HCT116 (cell line): ENCODE measurements around the gene EFR3B. TPM values are rescaled to one million over a fixed set of nuclear protein-coding genes. Genes with fewer than 3 reads are reported as not detected.
"Not testable (repeated sequence)": the region's sequence is repeated elsewhere in the genome, so short reads cannot be mapped to it uniquely, and the experiment has no call there.

Experiments used
- ATAC-seq: fragments of 200-7000 bp; cut with Tn5 transposase; 2 replicates; pipeline ENCODE4 v1.9.1; 2020; ENCODE audit warnings: mild to moderate bottlenecking, moderate library complexity
- BruUV-seq: library from RNA; stranded (reverse); fragments of 400-500 nt; replicated peaks from 2 replicates; lab custom pipeline; 2021; lab: Mats Ljungman, UMichigan
- CTCF ChIA-PET: fragments of 300-600 bp; sonication (Branson Sonifier 250); formaldehyde crosslinking; loops from one replicate; lab custom pipeline; 2021; ENCODE audit warnings: antibody characterized with exemption; lab: Charles Lee
- POLR2A ChIA-PET: fragments of 300-600, 350-600 bp; sonication (Branson Sonifier 250); formaldehyde crosslinking; loops from one replicate; lab custom pipeline; 2021; ENCODE audit warnings: antibody characterized with exemption; lab: Charles Lee
- RAD21 ChIA-PET, 2 experiments: fragments of 300-600 bp; sonication (Branson Sonifier 250); formaldehyde crosslinking; loops; one replicate each; lab custom pipeline; 2023; ENCODE audit warnings: low total read pairs in 2 of 2; ENCODE audit not compliant: uncharacterized antibody in 2 of 2, unreplicated experiment in 2 of 2, low non-redundant PET in 1 of 2; lab: Charles Lee
- DNase-seq: peaks from one replicate; pipeline ENCODE4 v3.0.0-alpha.2; 2010; ENCODE audit warnings: low read depth, low spot score
- H2AFZ ChIP-seq: fragments of 200-600 bp; shearing (Covaris generic), sonication (generic); 2 replicates; pipeline ENCODE4 v1.6.1; 2017; ENCODE audit warnings: low read depth, mixed run types, mixed read lengths, antibody characterized with exemption, low read length; ENCODE audit not compliant: poor library complexity, severe bottlenecking
- H3K27ac ChIP-seq: 2 replicates; pipeline ENCODE4 v1.5.1; 2012; ENCODE audit warnings: low read depth, low read length
- H3K27me3 ChIP-seq: fragments of 200-600 bp; sonication (generic); 2 replicates; pipeline ENCODE4 v1.6.1; 2016; ENCODE audit warnings: mixed run types, low read length, mixed read lengths; ENCODE audit not compliant: insufficient read depth
- H3K36me3 ChIP-seq, 2 experiments: fragments of 200-500 bp in 1 of 2; fragments of 200-600 bp in 1 of 2; sonication (Bioruptor generic) in 1 of 2; sonication (generic) in 1 of 2; 2 replicates each; pipeline versions ENCODE4 v1.5.1 to v1.6.1; 2014 to 2016; ENCODE audit warnings: low read length in 2 of 2, inconsistent platforms in 1 of 2, mixed read lengths in 1 of 2, mixed run types in 1 of 2; ENCODE audit not compliant: insufficient read depth in 2 of 2, control insufficient read depth in 1 of 2
- H3K4me1 ChIP-seq, 2 experiments: fragments of 200-600 bp in 1 of 2; sonication (generic) in 1 of 2; 2 replicates each; pipeline versions ENCODE4 v1.5.1 to v1.6.1; 2012 to 2017; ENCODE audit warnings: low read length in 2 of 2, inconsistent platforms in 1 of 2, mild to moderate bottlenecking in 1 of 2, mixed read lengths in 1 of 2, mixed run types in 1 of 2, moderate library complexity in 1 of 2; ENCODE audit not compliant: insufficient read depth in 2 of 2, control insufficient read depth in 1 of 2
- H3K4me2 ChIP-seq: fragments of 200-600 bp; sonication (generic); 2 replicates; pipeline ENCODE4 v1.6.1; 2017; ENCODE audit warnings: mixed run types, low read length, mixed read lengths
- H3K4me3 ChIP-seq, 2 experiments: fragments of 200-600 bp in 1 of 2; sonication (generic) in 1 of 2; replicated peaks in 1 of 2; 2 replicates each; pipeline ENCODE4 v1.5.1; 2011 to 2016; ENCODE audit warnings: low read length in 2 of 2, control low read depth in 1 of 2, low read depth in 1 of 2, mild to moderate bottlenecking in 1 of 2, mixed read lengths in 1 of 2, mixed run types in 1 of 2
- H3K79me2 ChIP-seq: fragments of 200-600 bp; sonication (generic); 2 replicates; pipeline ENCODE4 v1.6.1; 2017; ENCODE audit warnings: mild to moderate bottlenecking, mixed run types, low read length, moderate library complexity, mixed read lengths; ENCODE audit not compliant: insufficient read depth
- H3K9ac ChIP-seq: fragments of 200-600 bp; sonication (generic); 2 replicates; pipeline ENCODE4 v1.6.1; 2016; ENCODE audit warnings: low read length, mixed read lengths
- H3K9me2 ChIP-seq: fragments of 200-600 bp; sonication (generic), shearing (Covaris generic); 2 replicates; pipeline ENCODE4 v1.6.1; 2017; ENCODE audit warnings: mixed run types, mild to moderate bottlenecking, moderate library complexity; ENCODE audit not compliant: insufficient read depth
- H3K9me3 ChIP-seq, 2 experiments: fragments of 200-500 bp in 1 of 2; fragments of 200-600 bp in 1 of 2; sonication (Bioruptor generic) in 1 of 2; sonication (generic) in 1 of 2; 2 replicates each; pipeline ENCODE4 v1.6.1; 2014 to 2017; ENCODE audit warnings: low read length in 2 of 2, mixed read lengths in 2 of 2, inconsistent platforms in 1 of 2, low read depth in 1 of 2, mild to moderate bottlenecking in 1 of 2, mixed run types in 1 of 2, moderate library complexity in 1 of 2; ENCODE audit not compliant: control insufficient read depth in 1 of 2, insufficient read depth in 1 of 2
- H4K20me1 ChIP-seq: fragments of 200-600 bp; sonication (generic), shearing (Covaris generic); 2 replicates; pipeline ENCODE4 v1.6.1; 2017; ENCODE audit warnings: mixed run types, mild to moderate bottlenecking, moderate library complexity; ENCODE audit not compliant: insufficient read depth
- ATF3 ChIP-seq: IDR thresholded peaks from 2 replicates; pipeline ENCODE4 v1.6.1; 2012
- CEBPB ChIP-seq: IDR thresholded peaks from 2 replicates; pipeline ENCODE4 v1.6.1; 2012; ENCODE audit warnings: low read depth
- EGR1 ChIP-seq: IDR thresholded peaks from 2 replicates; pipeline ENCODE4 v1.6.1; 2012; ENCODE audit warnings: low read depth
- ELF1 ChIP-seq: IDR thresholded peaks from 2 replicates; pipeline ENCODE4 v1.6.1; 2012; ENCODE audit warnings: low read depth, borderline replicate concordance
- EZH2 ChIP-seq: fragments of 200-600 bp; sonication (generic); IDR thresholded peaks from 2 replicates; pipeline ENCODE4 v1.6.1; 2017; ENCODE audit warnings: antibody characterized with exemption, mixed run types
- MAX ChIP-seq: IDR thresholded peaks from 2 replicates; pipeline ENCODE4 v1.6.1; 2012
- POLR2AphosphoS5 ChIP-seq: IDR thresholded peaks from 2 replicates; pipeline ENCODE4 v1.6.1; 2011; ENCODE audit warnings: mild to moderate bottlenecking, low read depth, low read length, moderate library complexity
- SIN3A ChIP-seq: IDR thresholded peaks from 2 replicates; pipeline ENCODE4 v1.6.1; 2012; ENCODE audit warnings: low read depth
- SP1 ChIP-seq: IDR thresholded peaks from 2 replicates; pipeline ENCODE4 v1.6.1; 2012; ENCODE audit warnings: low read depth
- SRF ChIP-seq: IDR thresholded peaks from 2 replicates; pipeline ENCODE4 v1.6.1; 2012; ENCODE audit warnings: low read depth
- ZBTB33 ChIP-seq: IDR thresholded peaks from 2 replicates; pipeline ENCODE4 v1.6.1; 2011; ENCODE audit warnings: mild to moderate bottlenecking, low read length, moderate library complexity; ENCODE audit not compliant: insufficient replicate concordance; ENCODE audit errors: extremely low read depth
- ZNF274 ChIP-seq: fragments of 200-500 bp; sonication (Bioruptor generic); IDR thresholded peaks from 2 replicates; pipeline ENCODE4 v1.6.1; 2014; ENCODE audit warnings: mild to moderate bottlenecking, low read depth, low read length, inconsistent platforms
- intact Hi-C: fragments of 100-400 bp; cut with micrococcal nuclease; formaldehyde crosslinking; loops from 2 replicates; pipeline ENCODE4 v1.10.0; 2022
- total RNA-seq: library from RNA; stranded (reverse); gene quantifications from one replicate; pipeline ENCODE4 v1.2.1, GENCODE V29; 2021; ENCODE audit not compliant: unreplicated experiment

EFR3B gene
- total RNA-seq, 1 experiment from 2014 or later = 0.96 TPM

GRCh38 chr2:25098670-25099486 is 57.0 kb downstream of the EFR3B start:
- H3K9me2 ChIP-seq = no peaks in the 10 kb centered on the region
- no peaks in the 10 kb centered on the region for H4K20me1 ChIP-seq
- DNase-seq (no peak), ATAC-seq (no peak)
- H3K27ac ChIP-seq = no peak overlapping the region
- CTCF ChIA-PET = no interaction called here
- BruUV-seq = no TSS peak
- intact Hi-C loops = no loop called here
- H3K9me3 ChIP-seq = no peaks in the 10 kb centered on the region
- RAD21 ChIA-PET = no interaction called here
- TF ChIP-seq MAX = no peak
- no peak for TF ChIP-seq ATF3
- TF ChIP-seq ZNF274 = no peak
- TF ChIP-seq CEBPB = no peak
- no peak for TF ChIP-seq EGR1
- no peak for TF ChIP-seq SIN3A
- no peak for TF ChIP-seq EZH2
- no peak for TF ChIP-seq ELF1
- TF ChIP-seq POLR2AphosphoS5 = no peak
- TF ChIP-seq ZBTB33 = no peak
- no peak for TF ChIP-seq SP1
- no peak for TF ChIP-seq SRF
- H3K4me3 ChIP-seq = no peak overlapping the region
- H2AFZ ChIP-seq = no peak overlapping the region
- no peak overlapping the region for H3K4me2 ChIP-seq
- H3K36me3 ChIP-seq = no peaks in the 10 kb centered on the region
- no peaks in the 10 kb centered on the region for H3K27me3 ChIP-seq
- peaks cover 0 to 8% of the 10 kb centered on the region in 2 experiments; a peak in 2 of 4 replicates for H3K4me1 ChIP-seq
- POLR2A ChIA-PET = no interaction called here
- H3K9ac ChIP-seq = no peak overlapping the region
- no peaks in the 10 kb centered on the region for H3K79me2 ChIP-seq

- H3K4me3 ChIP-seq, H3K27me3 ChIP-seq, H3K9ac ChIP-seq, ATAC-seq, H3K9me2 ChIP-seq, H4K20me1 ChIP-seq, RAD21 ChIA-PET, BruUV-seq, H3K27ac ChIP-seq, POLR2A ChIA-PET, H3K79me2 ChIP-seq, H3K9me3 ChIP-seq, H3K36me3 ChIP-seq, intact Hi-C loops, H2AFZ ChIP-seq, CTCF ChIA-PET, DNase-seq, H3K4me2 ChIP-seq: not testable (repeated sequence)
- H3K4me1 ChIP-seq = peaks cover 3 to 30% of the 10 kb centered on the region in 2 experiments
These were observed 60.5 kb downstream of the EFR3B start for GRCh38 chr2:25102352-25102751.
